ENCODE measurements around the gene CDH8. TPM values are rescaled to one million over a fixed set of nuclear protein-coding genes. Genes with fewer than 3 reads are reported as not detected.

The CDH8 gene
- total RNA-seq, 1 experiment from 2014 or later, result 11.1 TPM

GRCh38 chr16:61645561-61645960 is 390.7 kb downstream of the CDH8 start:
- no peak overlapping the region for H3K27ac Mint-ChIP-seq
- H3K4me1 Mint-ChIP-seq, result no peaks in the 10 kb centered on the region
- H3K36me3 Mint-ChIP-seq, result no peaks in the 10 kb centered on the region
- ChIA-PET CTCF (no interaction called here), POLR2A (no interaction called here)
- H3K9me3 Mint-ChIP-seq, result no peaks in the 10 kb centered on the region
- DNase-seq (ENCODE audit: low spot score) (no peak), ATAC-seq (no peak)
- H3K4me3 Mint-ChIP-seq, result no peak overlapping the region
- no peaks in the 10 kb centered on the region for H3K27me3 Mint-ChIP-seq (ENCODE audit: low read depth)
- TF ChIP-seq NFYB (CRISPR knock-in tag; conservative IDR thresholded peaks at IDR 0.05; ENCODE audit: low read depth) (no peak), CREM (CRISPR knock-in tag; IDR thresholded peaks at IDR 0.05) (no peak), ZBTB21 (CRISPR knock-in tag; IDR thresholded peaks at IDR 0.05; ENCODE audit: borderline replicate concordance) (no peak), NFE2L1 (CRISPR knock-in tag; IDR thresholded peaks at IDR 0.05) (no peak), GABPB1 (CRISPR knock-in tag; IDR thresholded peaks at IDR 0.05) (no peak), ATF3 (CRISPR knock-in tag; conservative IDR thresholded peaks at IDR 0.05) (no peak), PREB (CRISPR knock-in tag; IDR thresholded peaks at IDR 0.05; ENCODE audit: borderline replicate concordance) (no peak), ZNF232 (CRISPR knock-in tag; IDR thresholded peaks at IDR 0.05) (no peak), USF1 (CRISPR knock-in tag; IDR thresholded peaks at IDR 0.05) (no peak), OVOL2 (CRISPR knock-in tag; IDR thresholded peaks at IDR 0.05; ENCODE audit: borderline replicate concordance) (no peak), EMX1 (CRISPR knock-in tag; IDR thresholded peaks at IDR 0.05) (no peak), MLX (CRISPR knock-in tag; IDR thresholded peaks at IDR 0.05) (no peak), MAX (CRISPR knock-in tag; IDR thresholded peaks at IDR 0.05) (no peak), IRF2 (CRISPR knock-in tag; IDR thresholded peaks at IDR 0.05; ENCODE audit: borderline replicate concordance, low read depth) (no peak)

- ChIA-PET CTCF (no interaction called here), POLR2A (interaction anchor here (0.6 kb wide), 1 partner anchor 1564 kb away, joined by 5 read pairs; no protein-coding TSS in a partner anchor)
- Mint-ChIP-seq H3K36me3 (no peaks in the 10 kb centered on the region), H3K4me1 (no peaks in the 10 kb centered on the region), H3K27me3 (ENCODE audit: low read depth) (no peaks in the 10 kb centered on the region), H3K4me3 (no peak overlapping the region), H3K27ac (no peak overlapping the region), H3K9me3 (no peaks in the 10 kb centered on the region)
- no peak for ATAC-seq
- no peak for DNase-seq (ENCODE audit: low spot score)
- TF ChIP-seq TEAD4 (CRISPR knock-in tag; IDR thresholded peaks at IDR 0.05) (no peak), TEAD1 (CRISPR knock-in tag; IDR thresholded peaks at IDR 0.05) (no peak), SMAD3 (CRISPR knock-in tag; IDR thresholded peaks at IDR 0.05; ENCODE audit: borderline replicate concordance) (no peak), ZNF121 (CRISPR knock-in tag; IDR thresholded peaks at IDR 0.05) (no peak), ZNF425 (CRISPR knock-in tag; conservative IDR thresholded peaks at IDR 0.05) (no peak), NFATC4 (CRISPR knock-in tag; IDR thresholded peaks at IDR 0.05) (no peak), CTCF (IDR thresholded peaks at IDR 0.05) (no peak)
Measured at GRCh38 chr16:61644736-61645135, 391.5 kb downstream of the CDH8 start.
